GM19395 (cell line): ENCODE results near the gene PAX5.

Experiments used
- ATAC-seq: cut with Tn5 transposase; IDR thresholded peaks from one replicate; pipeline ENCODE4 v1.9.1; 2021; ENCODE audit warnings: mild to moderate bottlenecking, moderate library complexity; ENCODE audit not compliant: unreplicated experiment

Gene PAX5

GRCh38 chr9:36839131-36839885 is 194.8 kb downstream of the PAX5 start:
- no peak for ATAC-seq

GRCh38 chr9:36837431-36838405 is 196.3 kb downstream of the PAX5 start:
- ATAC-seq, result no peak

- no peak for ATAC-seq
Measured at GRCh38 chr9:36836486-36836885, 197.6 kb downstream of the PAX5 start.

GRCh38 chr9:36835271-36835996 is 198.6 kb downstream of the PAX5 start:
- no peak for ATAC-seq

- ATAC-seq, result no peak
Measured at GRCh38 chr9:36834736-36835135, 199.3 kb downstream of the PAX5 start.

- no peak for ATAC-seq
Measured at GRCh38 chr9:36833954-36834353, 200.1 kb downstream of the PAX5 start.

- ATAC-seq, result no peak
Measured at GRCh38 chr9:36832164-36832795, 201.8 kb downstream of the PAX5 start.

GRCh38 chr9:36831381-36832161 is 202.5 kb downstream of the PAX5 start:
- no peak for ATAC-seq

GRCh38 chr9:36828611-36829013 is 205.5 kb downstream of the PAX5 start:
- ATAC-seq, result no peak

GRCh38 chr9:36827593-36827992 is 206.5 kb downstream of the PAX5 start:
- ATAC-seq, result no peak

GRCh38 chr9:36826581-36826980 is 207.5 kb downstream of the PAX5 start:
- no peak for ATAC-seq

GRCh38 chr9:36825179-36825578 is 208.9 kb downstream of the PAX5 start:
- no peak for ATAC-seq

- no peak for ATAC-seq
Measured at GRCh38 chr9:36823934-36824333, 210.1 kb downstream of the PAX5 start.

- no peak for ATAC-seq
Measured at GRCh38 chr9:36823466-36823865, 210.6 kb downstream of the PAX5 start.

GRCh38 chr9:36822201-36822600 is 211.9 kb downstream of the PAX5 start:
- no peak for ATAC-seq

- ATAC-seq, result no peak
Measured at GRCh38 chr9:36820392-36820861, 213.6 kb downstream of the PAX5 start.

- ATAC-seq, result no peak
Measured at GRCh38 chr9:36818965-36819870, 214.8 kb downstream of the PAX5 start.

GRCh38 chr9:36818242-36818938 is 215.7 kb downstream of the PAX5 start:
- no peak for ATAC-seq
